Astrocyte (in vitro differentiated cells and primary cell): ENCODE measurements around the gene CA7.

Source experiments
- CTCF ChIP-seq: IDR thresholded peaks from 2 replicates; pipeline ENCODE4 v1.5.1; 2011; ENCODE audit warnings: low read depth, mild to moderate bottlenecking, inconsistent platforms, low read length, moderate library complexity; ENCODE audit not compliant: insufficient read depth
- EZH2 ChIP-seq: IDR thresholded peaks from 2 replicates; pipeline ENCODE4 v1.6.1; 2012; ENCODE audit warnings: mild to moderate bottlenecking, low read length, inconsistent platforms; ENCODE audit not compliant: insufficient read depth

DNA sequence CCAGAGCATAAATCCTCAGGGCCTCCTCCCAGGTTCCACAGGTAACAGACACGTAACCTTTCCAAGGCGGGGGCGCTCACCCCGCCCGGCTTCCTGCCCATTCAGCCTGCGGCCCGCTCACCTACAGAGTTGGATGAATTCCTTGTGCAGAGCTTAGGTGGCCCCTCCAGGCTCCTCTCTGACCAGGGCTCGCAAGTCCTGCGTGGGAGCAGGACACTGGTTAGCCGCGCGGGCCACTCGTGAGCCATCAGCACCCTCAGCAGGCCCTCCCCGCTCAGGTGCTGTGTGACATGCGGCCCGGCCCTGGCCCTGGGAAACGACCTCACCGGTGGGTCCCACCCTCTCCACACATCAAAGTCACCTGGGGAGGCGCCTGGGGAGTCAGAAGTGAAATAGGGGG, 43.4 kb upstream of the CA7 start:
- no peak for TF ChIP-seq CTCF
- TF ChIP-seq EZH2: no peak
